H1 (cell line): ENCODE measurements around the gene SCYGR1. TPM values are rescaled to one million over a fixed set of nuclear protein-coding genes. Genes with fewer than 3 reads are reported as not detected.

ENCODE experiments used
- CHD7 ChIP-seq: fragments of 300-600 bp; sonication (generic); IDR thresholded peaks from 2 replicates; pipeline ENCODE4 v1.7.1; 2012; ENCODE audit warnings: low read length, moderate library complexity, mild to moderate bottlenecking, inconsistent platforms; ENCODE audit not compliant: insufficient replicate concordance
- polyA plus RNA-seq, 7 experiments: library from polyadenylated mRNA; depleted of rRNA in 3 of 7; stranded (reverse) in 5 of 7; unstranded in 2 of 7; fragments of >200 nt in 5 of 7; fragments of 200-250 nt in 2 of 7; gene quantifications; 1 replicate in 5 of 7; 2 replicates in 1 of 7; 4 replicates in 1 of 7; pipeline versions ENCODE4 v1.2.1 to v1.2.3, GENCODE V29; 2011 to 2013; ENCODE audit warnings: missing spikeins in 2 of 7, mixed read lengths in 2 of 7
- total RNA-seq: library from RNA; stranded (reverse); fragmentation: NEBNext Ultra II Directional; extraction: Animal tissue kit (Norgen Biotek cat#: 25700); gene quantifications from 2 replicates; pipeline ENCODE4 v1.2.1, GENCODE V29; 2021

SCYGR1 gene
- total and polyA plus RNA-seq, 2 of the 8 experiments (the other 6 are each of a cell fraction or from before 2014, with no cell fraction given) = not detected

- TF ChIP-seq CHD7 = no peak
These were observed 32.6 kb upstream of the SCYGR1 start (continued) for GRCh38 chr2:227420087-227421052.
